ENCODE data around the gene TACR2.
"Not testable (repeated sequence)": the region's sequence is repeated elsewhere in the genome, so short reads cannot be mapped to it uniquely, and the experiment has no call there.

Gene TACR2

DNA sequence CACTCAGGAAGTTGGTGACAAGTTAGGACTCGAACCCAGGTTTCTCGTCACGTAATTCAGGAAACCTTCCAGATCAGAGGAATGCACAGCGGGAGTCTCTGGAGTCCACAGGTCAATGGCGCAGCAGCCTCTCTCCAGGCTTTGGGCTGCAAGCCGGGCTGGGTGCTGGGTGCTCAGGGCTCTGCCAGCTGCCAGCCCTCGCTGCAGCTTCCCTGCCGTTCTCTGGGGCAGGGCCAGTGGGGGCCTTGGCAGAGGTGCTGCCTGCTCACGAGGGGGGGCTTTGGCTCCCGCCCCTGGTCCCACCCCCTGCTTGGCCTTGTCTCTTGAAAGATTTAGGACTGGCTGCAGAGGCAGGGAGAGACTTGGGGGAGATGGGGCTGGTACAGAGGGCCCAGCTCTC is at the start of gene TACR2:
TSS of gene TACR2 (minus strand) at position 224 of the 400 bp plus-strand sequence. CDS start 595 bp downstream, outside the sequence.
- DNase-seq = no peak

DNA sequence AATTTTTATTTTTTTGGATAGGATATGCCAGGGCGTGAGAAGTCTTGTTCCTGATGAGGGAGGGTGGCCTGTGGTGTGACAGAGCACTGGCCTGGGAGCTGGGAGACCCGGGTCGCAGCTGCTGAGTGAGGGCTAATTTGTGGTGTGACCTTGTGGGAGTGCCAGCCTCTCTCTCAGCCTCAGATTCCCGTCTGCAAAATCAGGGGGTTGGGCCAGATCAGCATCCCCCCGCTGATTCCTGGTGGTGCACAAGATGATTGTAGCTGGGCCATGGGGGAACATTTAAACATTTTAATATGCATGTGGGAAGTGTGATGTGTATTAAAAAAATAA is 49.4 kb upstream of the TACR2 start:
- DNase-seq = no peak

DNA sequence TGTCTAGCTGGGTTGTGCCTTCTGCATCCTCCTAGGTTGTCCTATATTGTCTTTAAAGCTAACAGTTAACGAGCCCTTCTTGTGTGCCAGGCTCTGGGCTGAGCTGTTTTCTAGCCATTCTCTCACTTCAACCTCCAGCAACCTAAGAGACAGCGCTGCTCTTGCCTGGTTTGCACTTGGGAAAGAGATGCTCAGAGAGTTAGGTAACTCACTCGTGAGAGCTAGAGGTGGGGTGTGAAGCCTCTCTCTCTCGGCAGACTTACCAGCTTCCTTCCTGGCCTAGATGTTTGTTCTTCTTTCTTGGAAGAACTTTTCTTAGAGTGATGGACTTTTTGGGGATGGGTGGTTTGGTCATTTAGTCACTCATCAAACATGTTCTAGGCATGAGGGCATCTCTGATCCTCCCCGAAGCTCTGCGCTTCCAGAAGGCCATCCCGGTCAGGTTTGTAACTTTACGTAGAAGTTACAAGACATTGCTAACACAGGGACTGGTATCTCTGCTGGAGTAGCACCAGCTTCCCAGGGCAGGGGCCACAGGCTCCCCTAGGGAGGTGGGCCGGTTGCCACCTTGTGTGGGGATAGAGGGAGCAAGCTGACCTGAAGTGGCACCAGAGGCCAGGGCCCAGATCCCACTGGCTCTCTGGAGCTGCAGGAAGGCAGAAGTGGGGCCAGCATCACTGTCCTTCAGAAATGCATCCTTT is 48.9 kb upstream of the TACR2 start:
- DNase-seq = no peak

DNA sequence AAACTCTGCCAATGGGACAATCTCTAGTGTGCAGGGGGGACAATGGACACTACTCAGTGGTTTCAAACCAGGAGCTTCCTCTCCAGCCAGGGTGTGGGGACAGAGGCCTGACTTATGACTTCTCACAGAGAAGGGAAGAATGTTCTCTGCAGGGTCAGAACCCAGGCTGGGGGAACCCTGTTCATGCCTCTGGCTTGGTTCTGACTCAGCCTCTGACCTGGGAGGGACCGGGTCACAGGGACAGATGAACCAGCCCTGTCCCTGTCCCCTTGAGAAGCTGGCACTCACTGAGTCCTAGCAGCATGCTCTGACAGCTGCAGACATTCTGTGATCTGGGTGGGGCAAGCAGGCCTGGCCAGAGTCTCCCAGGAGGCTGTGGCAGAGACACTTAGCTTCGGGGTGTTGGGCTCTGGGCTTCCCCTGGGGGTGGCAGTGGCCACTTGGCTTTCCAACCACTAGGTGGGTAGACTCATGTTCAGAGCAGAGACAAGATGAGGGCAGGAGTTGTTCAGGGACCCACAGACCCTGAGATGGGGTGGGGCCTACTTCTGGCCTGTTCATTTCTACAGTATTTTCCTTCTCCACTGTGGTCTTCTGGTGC is 48.2 kb upstream of the TACR2 start:
- no peak for DNase-seq

DNA sequence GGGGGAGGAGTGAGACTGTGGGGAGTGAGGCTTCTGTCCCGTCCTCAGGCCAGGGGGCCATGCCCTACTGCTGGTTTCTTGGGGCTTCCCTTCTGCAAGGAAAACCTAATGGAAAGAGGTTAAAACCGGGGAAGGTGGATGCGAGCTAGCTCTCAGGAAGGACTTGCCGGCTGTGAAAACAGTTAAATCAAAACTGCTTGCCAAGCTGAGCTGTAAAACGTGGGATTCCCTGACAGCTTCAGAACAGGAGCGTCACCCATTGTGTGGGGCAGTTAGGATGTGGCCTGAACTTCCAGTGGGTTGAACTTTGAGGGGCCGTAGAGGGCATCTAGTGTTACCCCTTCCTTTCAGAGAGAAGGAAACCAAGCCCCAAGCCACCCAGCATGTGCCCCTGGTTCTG is 47.7 kb upstream of the TACR2 start:
- DNase-seq = no peak

DNA sequence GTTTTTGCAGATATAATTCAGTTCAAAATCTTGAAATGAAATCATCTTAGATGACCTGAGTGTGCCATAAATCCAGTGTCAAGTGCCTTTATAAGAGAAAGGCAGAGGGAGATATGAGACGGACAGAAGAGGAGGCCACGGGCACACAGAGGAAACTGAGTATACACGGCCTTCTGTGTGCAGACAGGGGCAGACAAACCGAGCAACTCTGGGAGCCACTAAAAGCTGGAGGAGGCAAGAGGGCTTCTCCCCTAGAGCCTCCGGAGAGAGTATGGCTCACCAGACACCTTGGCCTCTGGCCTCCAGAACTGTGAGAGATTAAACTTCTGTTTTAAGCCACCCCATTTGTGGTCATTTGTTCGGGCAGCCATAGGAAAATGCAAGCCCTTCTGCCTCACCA is 47.2 kb upstream of the TACR2 start:
- no peak for DNase-seq

DNA sequence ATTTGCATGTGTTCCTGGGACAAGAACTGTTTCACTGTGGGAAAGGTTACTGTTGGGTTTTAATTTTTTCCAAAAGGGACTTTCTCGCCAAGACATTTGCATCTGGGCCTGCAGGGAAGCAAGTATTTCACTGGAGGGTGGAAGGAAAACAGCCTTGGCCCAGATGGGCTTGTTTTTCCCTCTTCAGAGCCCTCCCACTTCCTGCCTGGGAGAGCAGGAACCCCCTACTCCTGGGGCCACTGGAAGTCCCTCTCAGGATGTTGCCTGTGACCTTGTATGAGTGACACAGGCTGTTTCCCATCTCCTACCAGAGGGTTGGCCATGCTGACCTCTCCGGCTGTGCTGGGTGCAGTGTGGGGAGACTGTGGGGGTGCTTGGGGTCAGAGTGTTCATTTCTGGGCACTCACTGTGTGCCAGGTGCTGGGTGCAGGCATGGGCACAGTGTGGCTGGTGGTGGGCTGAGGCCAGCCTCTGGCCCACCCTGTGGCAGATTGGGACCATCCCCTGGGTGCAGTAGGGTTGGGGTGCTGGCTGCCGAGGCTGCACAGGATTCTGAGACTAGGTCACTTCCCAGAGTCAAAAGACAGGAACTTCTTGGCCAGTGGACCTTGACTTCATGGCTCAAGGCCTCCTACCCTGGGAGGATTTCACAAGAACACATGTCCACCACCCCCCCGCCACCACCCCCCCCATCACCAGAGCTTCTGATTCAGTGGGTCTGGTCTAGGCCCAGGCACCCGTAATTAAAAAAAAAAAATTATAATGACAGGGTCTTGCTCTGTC is 44.7 kb upstream of the TACR2 start:
- DNase-seq = no peak

DNA sequence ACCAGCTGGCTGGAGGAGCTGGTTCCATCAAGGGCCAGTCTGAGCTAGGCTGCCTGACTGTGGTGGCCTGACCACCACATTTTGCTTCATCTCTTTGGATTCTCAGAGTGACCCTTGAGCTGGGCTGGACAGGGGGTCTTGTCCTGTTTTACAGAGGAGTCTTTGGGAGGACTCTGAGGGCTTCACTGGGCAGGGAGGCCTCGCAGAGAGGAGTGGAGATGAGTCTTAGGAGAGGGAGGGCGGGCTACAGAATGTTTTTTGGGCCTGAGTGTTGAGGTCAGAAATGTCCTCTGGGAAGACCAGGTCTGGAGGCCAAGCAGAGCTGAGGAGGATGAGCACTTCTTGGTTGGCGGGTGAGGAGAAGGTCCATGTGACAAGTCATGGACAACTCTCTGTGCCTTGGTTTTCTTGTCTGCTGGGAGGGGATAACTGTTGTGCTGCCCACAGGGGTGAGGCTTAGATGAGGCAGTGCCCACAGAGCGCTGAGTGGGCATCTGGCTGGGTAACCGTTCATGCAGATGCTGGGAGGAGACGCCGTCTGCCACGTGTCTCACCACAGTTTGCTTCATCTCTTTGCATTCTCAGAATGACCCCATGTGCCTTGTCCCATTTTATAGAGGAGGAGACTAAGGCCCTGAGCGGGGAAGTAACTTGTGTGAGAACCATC is 44.0 kb upstream of the TACR2 start:
- DNase-seq = no peak

DNA sequence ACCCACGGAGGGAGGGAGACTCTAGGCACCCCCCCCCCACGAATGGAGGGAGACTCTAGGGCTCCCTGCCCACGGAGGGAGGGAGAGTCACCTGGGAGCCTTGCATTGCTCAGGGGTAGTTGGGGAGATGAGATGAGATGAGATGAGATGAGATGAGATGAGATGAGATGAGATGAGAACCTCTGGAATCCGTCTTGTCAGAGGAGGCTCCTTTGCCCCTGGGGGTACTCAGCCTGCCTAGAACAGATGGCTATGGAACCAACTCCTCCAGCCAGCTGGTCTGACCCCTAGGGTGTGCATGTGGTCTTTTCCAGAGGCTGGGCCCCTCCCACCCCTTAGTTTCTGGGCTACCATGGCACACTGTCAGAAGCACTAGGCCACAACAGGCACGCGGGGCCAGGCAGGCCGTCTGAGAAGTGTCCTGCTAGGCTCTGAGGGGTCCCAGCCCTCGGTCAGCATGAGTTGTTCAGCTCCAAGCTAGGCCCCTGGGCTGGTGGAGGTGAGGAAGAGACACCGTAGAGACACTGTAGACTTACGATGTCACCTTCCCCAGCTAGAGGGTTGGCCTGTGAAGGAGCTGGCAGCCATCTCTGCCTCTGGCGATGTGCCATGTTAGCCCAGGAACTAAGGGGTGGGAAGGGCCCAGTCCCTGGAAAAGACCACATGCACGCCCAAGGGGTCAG is 43.3 kb upstream of the TACR2 start:
- DNase-seq = no peak

DNA sequence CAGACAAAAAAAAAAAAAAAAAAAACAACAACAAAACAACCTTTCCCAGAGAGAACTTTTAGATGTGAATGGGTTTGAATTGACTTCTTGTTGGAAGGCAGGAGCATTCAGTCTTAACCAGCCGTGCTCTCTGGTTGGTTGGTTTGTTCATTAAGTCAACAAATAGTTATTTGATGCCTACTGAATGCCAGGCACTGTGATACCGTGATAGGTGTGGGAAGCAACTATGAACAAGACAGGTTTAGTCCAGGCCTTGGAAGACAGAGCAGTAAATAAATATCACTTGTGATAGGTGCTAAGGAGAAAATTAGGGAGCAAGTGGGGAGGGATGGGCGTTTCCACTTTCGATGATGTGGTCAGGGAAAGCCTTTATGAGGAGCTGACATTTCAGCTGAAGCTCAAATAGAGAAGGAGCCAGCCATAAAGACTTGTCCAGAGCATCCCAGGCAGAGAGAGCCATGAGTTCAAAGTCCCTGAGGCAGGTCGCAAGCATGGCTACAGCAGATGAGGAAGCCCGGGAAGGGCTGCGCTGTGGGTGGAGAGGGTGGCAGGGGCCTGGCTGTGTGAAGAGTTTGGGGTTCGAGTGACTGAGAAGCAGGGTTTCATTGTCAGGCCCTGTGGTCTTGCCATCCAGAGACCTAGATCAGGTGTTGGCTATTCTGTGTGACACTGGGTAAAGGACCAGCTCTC is 42.5 kb upstream of the TACR2 start:
- no peak for DNase-seq

DNA sequence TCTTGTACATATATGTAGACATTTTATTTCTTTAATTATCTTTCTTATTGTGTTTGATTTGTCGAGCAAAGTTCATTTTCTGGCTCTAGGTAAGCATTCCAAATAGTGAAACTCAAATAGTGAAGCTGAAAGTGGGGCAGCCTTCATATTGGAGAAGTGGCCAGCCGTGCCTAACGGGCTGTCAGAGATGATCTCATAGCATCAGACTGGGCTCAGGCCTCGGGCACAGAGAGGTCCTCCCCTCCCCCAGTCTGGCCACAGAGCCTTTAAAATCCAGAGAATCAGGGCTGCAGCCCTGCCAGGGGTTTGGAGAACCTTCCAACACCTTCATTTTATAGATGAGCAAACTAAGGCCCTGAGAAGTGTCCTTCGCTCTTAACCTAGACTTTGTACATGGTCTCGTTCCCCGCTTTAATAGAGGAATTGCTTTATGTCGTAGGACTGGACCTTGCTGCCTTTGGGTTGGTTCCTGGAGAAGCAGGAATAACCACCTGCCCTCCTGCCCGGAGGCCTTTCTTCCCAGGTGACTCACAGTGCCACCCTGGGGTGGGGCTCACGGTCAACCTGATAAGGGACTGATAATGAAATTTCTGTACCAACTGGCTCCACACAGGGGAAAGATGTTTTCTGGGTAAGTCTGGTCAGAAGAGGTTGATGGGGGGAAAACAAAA is 41.8 kb upstream of the TACR2 start:
- no peak for DNase-seq

DNA sequence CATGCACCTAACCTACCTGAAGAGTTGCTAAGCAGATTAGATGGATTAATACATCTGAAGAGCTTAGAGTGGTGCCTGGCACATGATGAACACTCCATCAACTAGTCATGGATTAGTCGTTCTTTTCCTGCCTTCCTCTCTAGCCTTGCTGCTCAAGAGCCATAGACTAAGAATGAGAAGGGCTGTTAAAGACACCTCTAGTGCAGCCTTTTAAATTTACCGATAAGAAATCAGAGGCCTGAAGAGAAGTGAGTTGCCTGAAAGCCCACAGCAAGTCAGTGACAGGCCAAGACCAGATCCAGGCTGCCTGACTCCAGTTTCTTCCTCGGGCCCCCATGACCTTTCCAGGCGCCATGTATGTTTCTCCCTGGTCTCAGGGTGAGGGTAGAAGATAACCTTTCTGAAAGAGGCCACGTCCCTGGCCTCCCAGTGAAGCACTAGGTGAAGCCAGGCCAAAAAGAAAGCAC is 41.1 kb upstream of the TACR2 start:
- DNase-seq = no peak

DNA sequence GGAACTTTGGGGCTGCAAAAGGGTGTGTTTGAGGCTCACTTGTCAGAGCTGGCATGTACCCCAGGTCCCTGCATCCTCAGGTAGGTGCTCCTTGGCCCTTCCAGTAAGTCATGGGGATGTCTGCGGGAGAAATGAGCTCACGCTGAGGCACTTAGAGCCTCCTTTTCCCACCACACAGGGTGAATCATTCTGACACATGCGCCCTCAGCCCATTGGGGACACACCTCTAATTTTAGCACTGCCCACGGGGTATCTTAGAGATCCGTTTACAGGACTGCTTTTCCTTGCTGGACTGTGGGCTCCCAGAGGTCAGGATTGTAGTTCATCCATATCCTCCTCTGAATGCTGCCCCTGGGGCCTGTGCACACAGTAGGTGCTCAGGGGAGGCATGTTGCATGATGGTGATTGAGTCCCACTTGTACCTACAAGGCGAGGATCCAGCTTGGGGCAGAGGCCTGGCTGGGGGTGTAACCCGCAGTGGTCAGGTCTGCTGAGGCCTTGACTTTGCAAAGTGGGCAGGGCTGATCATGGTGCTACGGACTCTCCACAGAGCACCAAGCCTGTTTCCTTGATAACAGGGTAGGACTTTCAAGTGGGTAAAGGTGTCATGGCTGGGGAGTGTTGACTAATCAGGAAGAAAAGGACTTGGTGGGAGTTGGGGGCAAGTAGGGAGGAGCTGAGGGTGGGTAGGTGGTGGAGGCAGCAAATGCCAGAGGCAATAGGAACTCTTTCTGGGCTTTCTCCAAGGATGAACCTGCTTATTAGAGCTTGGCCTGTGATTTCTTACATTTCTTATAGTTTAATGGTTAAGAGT is 40.4 kb upstream of the TACR2 start:
- no peak for DNase-seq

DNA sequence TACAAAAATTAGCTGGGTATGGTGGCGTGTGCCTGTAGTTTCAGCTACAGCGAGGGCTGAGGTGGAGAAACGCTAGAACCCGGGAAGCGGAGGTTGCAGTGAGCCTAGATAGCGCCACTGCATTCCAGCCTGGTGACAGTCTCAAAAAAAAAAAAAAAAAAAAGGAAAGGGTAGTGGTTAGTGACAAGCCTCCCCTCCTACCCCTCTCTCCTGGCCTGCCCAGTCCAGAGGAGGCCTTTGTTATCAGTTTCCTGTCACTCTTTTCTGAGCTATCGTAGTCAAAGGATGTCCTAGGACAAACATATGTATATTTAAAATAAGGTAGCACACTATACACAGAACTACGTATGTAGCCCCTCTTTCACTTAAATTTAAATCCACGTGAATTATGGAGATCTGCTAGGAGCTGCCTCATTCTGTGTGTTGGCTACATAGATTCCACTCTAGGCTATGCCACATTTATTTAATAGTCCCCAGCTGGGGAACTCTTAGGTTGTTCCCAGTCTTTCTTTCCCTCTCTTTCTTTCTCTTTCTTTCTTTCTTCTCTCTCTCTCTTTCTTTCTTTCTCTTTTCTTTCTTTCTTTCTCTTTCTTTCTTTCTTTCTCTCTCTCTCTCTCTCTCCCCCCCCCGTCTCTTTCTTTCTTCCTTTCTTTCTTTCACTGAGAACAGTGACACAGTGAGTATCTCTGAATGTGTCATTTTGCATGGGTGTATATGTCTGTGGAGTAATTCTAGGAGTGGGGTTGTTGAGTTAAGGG is 38.5 kb upstream of the TACR2 start:
- no peak for DNase-seq

DNA sequence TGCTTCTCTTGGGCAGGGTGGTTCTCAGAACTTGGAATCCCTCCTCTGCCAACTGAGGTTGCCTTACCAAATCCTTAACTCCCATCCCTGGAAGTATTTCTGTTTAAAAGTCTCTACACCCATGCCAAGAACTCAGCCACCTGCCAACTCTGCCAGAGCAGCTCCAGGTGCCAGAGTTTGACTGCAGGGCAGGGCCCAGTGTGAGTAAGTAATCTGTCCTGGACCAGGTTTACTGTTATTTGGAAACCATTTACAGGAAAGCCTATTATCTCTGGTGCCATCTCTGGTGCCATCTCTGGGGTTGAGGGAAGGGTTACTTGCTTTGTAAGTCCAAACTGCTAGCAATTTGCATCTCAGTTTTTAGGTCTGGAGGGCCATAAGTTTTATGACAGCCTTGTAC is 37.1 kb upstream of the TACR2 start:
- no peak for DNase-seq

DNA sequence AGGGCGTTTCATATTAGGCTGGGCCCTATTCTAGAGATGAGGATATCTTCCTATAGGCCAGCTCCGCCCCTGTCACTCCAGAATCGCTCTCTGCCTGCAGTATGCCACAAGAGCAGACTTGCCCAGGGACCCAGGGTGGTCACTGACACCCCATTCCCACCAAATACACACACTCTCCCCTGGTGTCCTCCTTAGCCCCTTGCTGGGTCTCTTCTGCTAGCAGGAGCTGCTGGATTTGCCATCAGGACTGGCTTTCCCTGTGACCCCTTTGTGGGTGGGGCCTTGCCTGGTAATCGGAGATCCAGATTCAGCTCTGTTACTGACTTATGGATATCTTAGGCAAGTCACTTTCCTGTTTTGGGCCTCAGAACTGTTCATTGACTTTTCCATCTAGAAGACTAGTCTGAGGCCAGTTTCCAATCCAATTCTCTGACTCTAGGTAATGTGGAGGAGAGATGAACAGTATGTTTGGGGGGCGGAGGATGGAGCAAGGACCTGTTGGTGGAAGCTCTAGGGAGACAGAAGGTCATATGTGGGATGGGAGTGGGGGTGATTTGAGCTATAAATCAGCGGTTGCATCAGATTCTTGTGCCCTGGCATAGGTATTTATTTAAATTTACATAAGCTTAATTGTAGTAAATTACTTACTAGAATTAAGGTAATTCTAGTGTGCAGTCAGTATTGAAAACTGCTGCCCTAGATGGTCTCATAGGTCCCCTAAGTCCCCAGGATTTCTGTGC is 36.1 kb upstream of the TACR2 start:
- DNase-seq = no peak

DNA sequence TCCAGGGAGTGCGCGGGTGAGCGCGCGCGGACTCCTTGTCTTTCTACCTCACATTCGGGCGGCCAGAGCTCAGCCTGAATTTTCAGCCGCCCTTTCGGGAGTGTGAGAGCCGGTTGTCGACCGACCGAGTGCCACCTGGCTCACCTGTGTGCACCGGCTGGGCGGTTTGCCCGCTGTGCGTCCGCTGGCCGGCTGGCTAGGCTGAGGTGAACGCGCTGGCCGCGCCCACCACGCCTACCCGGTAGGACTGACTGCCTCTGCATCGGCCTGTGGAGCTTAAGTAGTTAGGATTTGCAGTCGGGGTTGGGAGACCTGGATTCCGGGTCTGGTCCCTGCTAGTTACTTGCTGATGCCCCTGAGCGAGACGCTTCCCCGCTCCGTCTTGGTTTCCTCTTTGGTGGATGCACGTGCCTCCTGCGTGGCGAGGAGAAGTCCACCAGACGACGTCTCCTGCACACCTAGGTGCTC is 35.1 kb upstream of the TACR2 start:
- DNase-seq = no peak

DNA sequence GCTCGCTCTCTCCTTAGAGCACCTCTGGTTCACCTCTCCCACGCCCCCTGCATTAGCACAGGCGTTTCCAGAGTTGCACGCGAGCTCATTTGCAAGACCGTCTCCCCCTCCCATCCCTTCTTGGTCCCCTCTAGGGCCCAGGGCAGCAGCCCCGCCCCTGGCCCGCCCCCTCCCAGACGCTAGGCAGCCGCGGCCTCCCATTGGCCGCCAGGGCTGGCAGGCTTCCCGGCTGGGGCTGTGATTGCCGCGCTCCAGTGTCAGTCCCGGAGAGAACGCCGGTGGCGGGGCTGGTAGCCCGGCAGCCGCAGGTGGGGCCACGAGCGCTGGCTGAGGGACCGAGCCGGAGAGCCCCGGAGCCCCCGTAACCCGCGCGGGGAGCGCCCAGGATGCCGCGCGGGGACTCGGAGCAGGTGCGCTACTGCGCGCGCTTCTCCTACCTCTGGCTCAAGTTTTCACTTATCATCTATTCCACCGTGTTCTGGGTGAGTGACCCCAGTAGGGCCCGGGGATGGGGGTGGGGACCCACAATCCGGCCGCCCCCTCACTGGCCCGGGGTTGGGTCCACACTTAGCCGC is 34.6 kb upstream of the TACR2 start, which contains the start of gene TSPAN15:
TSS of gene TSPAN15 (plus strand) at position 257 of the 575 bp plus-strand sequence. CDS start at position 387, 130 bp downstream.
- peak; percentile 74 for DNase-seq

DNA sequence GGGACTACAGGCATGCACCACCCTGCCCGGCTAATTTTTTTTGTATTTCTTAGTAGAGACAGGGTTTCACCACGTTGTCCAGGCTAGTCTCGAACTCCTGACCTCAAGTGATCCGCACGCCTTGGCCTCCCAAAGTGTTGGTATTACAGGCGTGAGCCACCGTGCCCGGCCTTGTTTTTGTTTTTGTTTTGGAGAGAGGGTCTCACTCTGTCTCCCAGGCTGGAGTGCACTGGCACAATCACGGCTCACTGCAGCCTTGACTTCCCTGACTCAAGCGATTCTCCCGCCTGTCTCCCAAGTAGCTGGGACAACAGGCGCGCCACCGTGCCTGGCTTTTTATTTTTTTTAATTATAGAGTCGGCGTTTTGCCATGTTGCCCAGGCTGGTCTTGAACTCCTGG is 33.7 kb upstream of the TACR2 start:
- not testable (repeated sequence) for DNase-seq

Measured in NCI-H1048 (cell line).